Upper lobe of right lung (tissue), 1 donor: Measurements from ENCODE around the gene OASL. TPM values are rescaled to one million over a fixed set of nuclear protein-coding genes. Genes with fewer than 3 reads are reported as not detected.

ENCODE experiments used
- ATAC-seq: fragments of 200-7000 bp; cut with Tn5 transposase; one replicate; pipeline ENCODE4 v1.9.1; 2020; ENCODE audit warnings: mild to moderate bottlenecking, moderate library complexity
- DNase-seq: peaks from one replicate; pipeline ENCODE4 v3.0.0-alpha.2; 2020
- H3K27ac ChIP-seq: fragments of 200-600 bp; one replicate; pipeline ENCODE4 v1.8.0; 2022
- H3K27me3 ChIP-seq: fragments of 200-600 bp; one replicate; pipeline ENCODE4 v1.8.0; 2022; ENCODE audit warnings: mild to moderate bottlenecking
- H3K36me3 ChIP-seq: fragments of 200-600 bp; one replicate; pipeline ENCODE4 v1.8.0; 2022
- H3K4me1 ChIP-seq: fragments of 200-600 bp; one replicate; pipeline ENCODE4 v1.8.0; 2022
- H3K4me3 ChIP-seq: fragments of 200-600 bp; one replicate; pipeline ENCODE4 v1.8.0; 2022; ENCODE audit warnings: mild to moderate bottlenecking
- H3K9me3 ChIP-seq: fragments of 200-600 bp; one replicate; pipeline ENCODE4 v1.8.0; 2022
- CTCF ChIP-seq: fragments of 200-600 bp; IDR thresholded peaks from one replicate; pipeline ENCODE4 v1.8.0; 2022; ENCODE audit warnings: antibody characterized with exemption
- intact Hi-C: fragments of 100-400 bp; cut with DNase I; formaldehyde crosslinking; loops from one replicate; pipeline ENCODE4 v1.11.0; 2022
- total RNA-seq: library from RNA; stranded (reverse); fragmentation: NEBNext Ultra II Directional; extraction: Animal tissue kit (Norgen Biotek cat#: 25700); gene quantifications from one replicate; pipeline ENCODE4 v1.2.1, GENCODE V29; 2021
- donor health status: DM: no; HTN: yes; CAD: no; lungs with severe emphysema.

OASL gene
- total RNA-seq, 1 donor from 2014 or later: 12.7 TPM

- H3K27me3 ChIP-seq: no peaks in the 10 kb centered on the region
- ATAC-seq: no peak
- no peaks in the 10 kb centered on the region for H3K9me3 ChIP-seq
- no peak overlapping the region for H3K27ac ChIP-seq
- no peak for TF ChIP-seq CTCF
- intact Hi-C loops: no loop called here
- no peaks in the 10 kb centered on the region for H3K36me3 ChIP-seq
- no peaks in the 10 kb centered on the region for H3K4me1 ChIP-seq
- no peak for DNase-seq
- no peak overlapping the region for H3K4me3 ChIP-seq
These were observed 44.3 kb downstream of the OASL start for GRCh38 chr12:120994589-120995337.

- TF ChIP-seq CTCF: no peak
- Histone ChIP-seq H3K27me3 (no peaks in the 10 kb centered on the region), H3K9me3 (no peaks in the 10 kb centered on the region), H3K36me3 (no peaks in the 10 kb centered on the region), H3K27ac (no peak overlapping the region), H3K4me1 (no peaks in the 10 kb centered on the region), H3K4me3 (no peak overlapping the region)
- ATAC-seq (no peak), DNase-seq (no peak)
- intact Hi-C loops: no loop called here
These were observed 45.0 kb downstream of the OASL start for GRCh38 chr12:120994059-120994458.

- TF ChIP-seq CTCF: no peak
- DNase-seq (no peak), ATAC-seq (no peak)
- Histone ChIP-seq H3K27ac (no peak overlapping the region), H3K4me1 (no peaks in the 10 kb centered on the region), H3K36me3 (no peaks in the 10 kb centered on the region), H3K4me3 (no peak overlapping the region), H3K9me3 (no peaks in the 10 kb centered on the region), H3K27me3 (no peaks in the 10 kb centered on the region)
- intact Hi-C loops: no loop called here
These were observed 45.5 kb downstream of the OASL start for GRCh38 chr12:120993496-120993895.

- Histone ChIP-seq H3K4me1 (no peaks in the 10 kb centered on the region), H3K27me3 (no peaks in the 10 kb centered on the region), H3K9me3 (no peaks in the 10 kb centered on the region), H3K36me3 (no peaks in the 10 kb centered on the region), H3K27ac (no peak overlapping the region), H3K4me3 (no peak overlapping the region)
- no peak for DNase-seq
- no peak for ATAC-seq
- no peak for TF ChIP-seq CTCF
- intact Hi-C loops: no loop called here
These were observed 46.1 kb downstream of the OASL start for GRCh38 chr12:120992989-120993388.

GRCh38 chr12:120991965-120992364 is 47.1 kb downstream of the OASL start:
- Histone ChIP-seq H3K4me3 (no peak overlapping the region), H3K27ac (no peak overlapping the region), H3K4me1 (no peaks in the 10 kb centered on the region), H3K36me3 (no peaks in the 10 kb centered on the region), H3K9me3 (no peaks in the 10 kb centered on the region), H3K27me3 (no peaks in the 10 kb centered on the region)
- DNase-seq: no peak
- TF ChIP-seq CTCF: no peak
- no peak for ATAC-seq
- intact Hi-C loops: no loop called here
